IPS-20b (cell line): ENCODE data around the gene OPCML.

Experiments
- H3K27ac ChIP-seq: one replicate; pipeline ENCODE4 v1.5.1; 2013; ENCODE audit warnings: low read length
- H3K27me3 ChIP-seq: 2 replicates; pipeline ENCODE4 v1.6.1; 2013; ENCODE audit warnings: mild to moderate bottlenecking, low read length, inconsistent platforms; ENCODE audit not compliant: insufficient read depth
- H3K36me3 ChIP-seq: 2 replicates; pipeline ENCODE4 v1.6.1; 2013; ENCODE audit warnings: low read depth, mild to moderate bottlenecking, inconsistent platforms, low read length, moderate library complexity; ENCODE audit not compliant: insufficient read depth
- H3K4me1 ChIP-seq: 2 replicates; pipeline ENCODE4 v1.6.1; 2013; ENCODE audit warnings: mild to moderate bottlenecking, control low read depth, inconsistent platforms, low read length, moderate library complexity; ENCODE audit not compliant: insufficient read depth
- H3K4me3 ChIP-seq: 2 replicates; pipeline ENCODE4 v1.5.1; 2013; ENCODE audit warnings: mild to moderate bottlenecking, low read length, inconsistent platforms
- H3K9ac ChIP-seq: 2 replicates; pipeline ENCODE4 v1.6.1; 2013; ENCODE audit warnings: low read depth, mild to moderate bottlenecking, inconsistent platforms, low read length, moderate library complexity
- H3K9me3 ChIP-seq: 2 replicates; pipeline ENCODE4 v1.6.1; 2013; ENCODE audit warnings: mild to moderate bottlenecking, low read depth, low read length, inconsistent platforms; ENCODE audit not compliant: insufficient read depth

Gene OPCML

DNA sequence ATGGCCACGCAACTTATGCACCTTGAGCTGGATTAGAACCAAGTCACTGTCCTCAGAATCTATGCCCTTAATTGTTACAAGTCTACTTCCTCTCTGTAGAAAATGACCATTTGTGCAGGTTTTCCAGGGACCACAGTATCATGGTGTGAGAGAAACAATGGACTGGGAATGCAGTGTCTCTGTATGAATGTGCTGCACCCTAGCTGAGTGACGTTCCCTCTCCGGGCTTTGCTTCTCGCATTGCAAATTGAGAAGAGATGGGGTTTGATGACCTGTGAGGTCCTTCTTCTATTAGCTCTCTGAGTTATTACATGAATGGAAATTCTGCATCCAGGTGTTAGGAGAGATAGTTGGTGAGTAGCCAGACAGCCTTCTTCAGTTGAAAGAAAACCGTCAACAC, 1109.6 kb downstream of the OPCML start:
- Histone ChIP-seq H3K36me3 (no peaks in the 10 kb centered on the region), H3K27me3 (no peaks in the 10 kb centered on the region), H3K9me3 (no peaks in the 10 kb centered on the region), H3K4me1 (no peaks in the 10 kb centered on the region), H3K27ac (no peak overlapping the region), H3K9ac (no peak overlapping the region), H3K4me3 (no peak overlapping the region)

DNA sequence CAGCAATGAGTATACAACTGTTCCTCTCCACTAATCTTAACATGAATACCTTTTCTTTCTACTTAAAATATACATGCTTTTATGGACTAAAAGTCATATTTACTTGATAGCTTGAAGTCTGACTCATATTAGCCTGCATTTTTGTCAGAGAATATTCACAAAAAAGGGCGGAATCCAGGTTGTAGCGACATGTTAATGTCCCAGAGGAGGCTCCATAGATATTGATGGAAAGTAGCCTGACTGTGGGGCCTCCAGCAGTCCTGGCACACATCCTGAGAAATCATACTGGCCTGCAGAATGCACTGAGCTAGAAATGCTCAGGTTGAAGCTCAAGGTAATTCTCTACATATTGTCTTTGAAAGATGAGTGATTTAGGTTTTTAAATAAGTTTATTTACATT, 1110.7 kb downstream of the OPCML start:
- no peaks in the 10 kb centered on the region for H3K36me3 ChIP-seq
- no peaks in the 10 kb centered on the region for H3K4me1 ChIP-seq
- H3K27me3 ChIP-seq: no peaks in the 10 kb centered on the region
- no peak overlapping the region for H3K4me3 ChIP-seq
- no peaks in the 10 kb centered on the region for H3K9me3 ChIP-seq
- no peak overlapping the region for H3K27ac ChIP-seq
- H3K9ac ChIP-seq: no peak overlapping the region

DNA sequence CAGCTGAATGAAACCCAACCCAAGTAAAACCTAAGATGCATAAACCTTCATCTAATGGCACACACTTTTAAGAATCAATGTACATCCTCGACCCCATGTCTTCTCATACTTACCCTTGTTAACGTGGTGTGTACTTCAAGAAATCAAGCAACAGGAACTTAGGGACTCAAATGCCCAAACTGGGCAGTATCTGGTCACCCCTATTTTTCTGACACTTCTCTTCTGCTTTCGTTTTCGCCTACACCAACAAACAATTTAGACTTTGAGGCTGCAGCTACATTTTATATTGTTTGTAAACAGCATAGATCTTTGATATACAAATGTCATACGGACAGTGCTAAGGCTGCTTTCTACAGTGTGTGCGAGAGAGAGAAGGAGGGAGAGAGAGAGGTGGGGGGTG, 1117.8 kb downstream of the OPCML start:
- Histone ChIP-seq H3K4me1 (no peaks in the 10 kb centered on the region), H3K27me3 (no peaks in the 10 kb centered on the region), H3K27ac (no peak overlapping the region), H3K36me3 (no peaks in the 10 kb centered on the region), H3K9me3 (no peaks in the 10 kb centered on the region), H3K4me3 (no peak overlapping the region), H3K9ac (no peak overlapping the region)

DNA sequence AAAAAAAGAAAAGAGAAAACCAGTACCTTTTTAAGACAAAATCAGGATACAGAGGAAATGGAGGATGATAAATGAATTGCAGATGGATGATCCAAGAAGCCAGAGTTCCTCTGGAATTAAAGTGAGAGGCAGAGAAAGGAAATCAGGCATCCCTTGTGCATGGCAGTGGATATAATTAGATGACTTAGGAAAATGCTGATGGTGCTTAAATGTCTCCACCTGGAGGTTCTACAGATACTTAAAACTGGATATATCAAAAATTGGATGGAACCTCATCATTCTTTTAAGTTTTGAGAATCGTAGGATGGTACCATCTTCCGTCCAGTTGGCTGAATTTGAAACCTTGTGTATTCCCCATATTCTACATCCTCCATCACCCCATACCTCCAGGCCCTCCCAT, 1121.9 kb downstream of the OPCML start:
- H3K4me1 ChIP-seq: peaks cover 1% of the 10 kb centered on the region; the same call in 1 of the 2 replicates
- no peaks in the 10 kb centered on the region for H3K27me3 ChIP-seq
- H3K36me3 ChIP-seq: no peaks in the 10 kb centered on the region
- H3K9me3 ChIP-seq: no peaks in the 10 kb centered on the region
- no peak overlapping the region for H3K27ac ChIP-seq
- H3K9ac ChIP-seq: no peak overlapping the region
- H3K4me3 ChIP-seq: no peak overlapping the region

GRCh38 chr11:132409573-132410355, 1122.5 kb downstream of the OPCML start:
- Histone ChIP-seq H3K36me3 (no peaks in the 10 kb centered on the region), H3K27me3 (no peaks in the 10 kb centered on the region), H3K4me1 (peaks cover 4% of the 10 kb centered on the region; the same call in 1 of the 2 replicates)

GRCh38 chr11:132408877-132409276, 1123.4 kb downstream of the OPCML start:
- H3K9me3 ChIP-seq: no peaks in the 10 kb centered on the region
- H3K27me3 ChIP-seq: no peaks in the 10 kb centered on the region
- H3K9ac ChIP-seq: no peak overlapping the region
- H3K27ac ChIP-seq: no peak overlapping the region
- H3K4me3 ChIP-seq: no peak overlapping the region
- H3K4me1 ChIP-seq: peaks cover 4% of the 10 kb centered on the region; the same call in 1 of the 2 replicates
- H3K36me3 ChIP-seq: no peaks in the 10 kb centered on the region

More at GRCh38 chr11:132409573-132410355, 1122.5 kb downstream of the OPCML start:
- H3K27ac ChIP-seq: no peak overlapping the region
- no peak overlapping the region for H3K4me3 ChIP-seq
- H3K9me3 ChIP-seq: no peaks in the 10 kb centered on the region
- no peak overlapping the region for H3K9ac ChIP-seq

DNA sequence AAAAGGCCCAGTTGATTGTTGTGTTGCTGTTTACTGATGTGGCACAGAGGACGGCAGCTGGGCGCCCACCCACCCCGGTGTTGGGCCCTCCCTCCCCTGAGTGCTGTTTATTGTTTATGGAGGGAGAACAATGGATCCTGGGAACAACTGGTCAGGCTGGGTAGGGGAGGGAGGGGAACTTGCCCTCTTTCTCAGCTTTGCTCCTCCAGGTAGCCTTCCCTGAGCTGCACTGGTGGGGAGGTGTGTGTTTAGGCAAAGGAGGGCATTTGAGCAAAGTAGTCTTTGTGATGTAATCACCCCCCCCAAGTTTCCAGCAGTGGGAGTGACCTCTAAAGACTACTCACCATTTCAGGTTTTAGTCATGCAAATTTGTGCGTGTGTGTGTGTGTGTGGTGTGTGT, 1126.6 kb downstream of the OPCML start:
- Histone ChIP-seq H3K4me1 (peaks cover 12% of the 10 kb centered on the region; the same call in 1 of the 2 replicates), H3K27ac (no peak overlapping the region), H3K36me3 (no peaks in the 10 kb centered on the region), H3K9ac (no peak overlapping the region), H3K4me3 (peak overlapping the region; percentile 26; the same call in 1 of the 2 replicates), H3K9me3 (no peaks in the 10 kb centered on the region), H3K27me3 (no peaks in the 10 kb centered on the region)

DNA sequence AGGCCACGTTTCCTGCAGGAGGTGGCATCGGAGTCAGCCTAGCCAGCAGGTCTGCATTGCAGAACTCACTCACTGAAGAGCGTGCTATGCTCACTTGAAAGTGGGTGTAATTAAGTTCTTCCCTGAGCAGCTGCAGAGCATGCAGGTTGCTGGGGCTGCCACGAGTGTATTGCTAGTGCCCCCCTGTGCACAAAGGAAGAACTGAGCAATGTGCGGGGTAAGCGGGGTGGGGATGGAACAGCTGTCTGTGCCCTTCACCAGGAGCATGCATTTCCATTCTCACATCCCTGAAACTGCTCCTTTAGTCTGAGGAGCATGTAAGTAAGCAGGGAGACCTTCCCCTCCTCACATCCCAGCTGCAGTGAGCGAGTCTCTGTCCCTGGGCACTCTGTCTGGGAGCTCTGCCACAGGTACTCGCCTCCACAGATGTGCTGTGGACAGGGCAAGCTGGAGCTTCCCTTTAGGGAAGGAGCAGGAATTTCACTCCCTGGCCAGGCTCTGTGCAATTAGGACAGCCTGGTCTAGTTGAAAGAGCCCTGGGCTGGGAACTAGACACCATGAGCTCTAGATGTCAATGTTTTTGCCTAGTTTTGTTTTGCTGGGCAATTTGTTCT, 1130.1 kb downstream of the OPCML start:
- Histone ChIP-seq H3K36me3 (no peaks in the 10 kb centered on the region), H3K9me3 (no peaks in the 10 kb centered on the region), H3K27me3 (no peaks in the 10 kb centered on the region), H3K4me1 (peaks cover 12% of the 10 kb centered on the region; the same call in 1 of the 2 replicates), H3K9ac (no peak overlapping the region), H3K27ac (no peak overlapping the region), H3K4me3 (no peak overlapping the region)

DNA sequence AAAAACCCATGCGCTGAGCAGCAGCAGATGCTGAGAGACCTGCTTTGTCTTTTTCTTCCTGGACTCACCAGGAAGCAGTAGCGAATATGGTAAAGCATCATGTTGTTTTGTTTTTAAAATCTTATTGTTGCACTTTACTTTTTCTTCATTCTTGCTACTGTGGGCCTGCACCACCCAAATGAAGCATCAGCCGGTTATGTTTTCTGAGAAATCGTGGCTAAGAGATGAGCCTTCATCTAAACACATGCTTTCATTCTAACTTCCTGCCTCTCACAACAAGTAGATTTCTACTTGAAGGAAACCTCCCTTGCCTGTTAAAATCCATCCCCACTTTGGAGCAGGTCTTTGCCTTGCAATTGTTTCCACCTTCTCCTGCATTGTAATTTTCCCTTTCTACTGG, 1136.0 kb downstream of the OPCML start:
- Histone ChIP-seq H3K27ac (no peak overlapping the region), H3K4me1 (peaks cover 3% of the 10 kb centered on the region; the same call in 1 of the 2 replicates), H3K9ac (no peak overlapping the region), H3K4me3 (no peak overlapping the region), H3K36me3 (no peaks in the 10 kb centered on the region), H3K9me3 (no peaks in the 10 kb centered on the region), H3K27me3 (no peaks in the 10 kb centered on the region)

GRCh38 chr11:132395434-132395833, 1136.9 kb downstream of the OPCML start:
- Histone ChIP-seq H3K27me3 (no peaks in the 10 kb centered on the region), H3K27ac (no peak overlapping the region), H3K9me3 (no peaks in the 10 kb centered on the region), H3K36me3 (no peaks in the 10 kb centered on the region), H3K4me3 (no peak overlapping the region), H3K4me1 (no peaks in the 10 kb centered on the region; the same call in 1 of the 2 replicates), H3K9ac (no peak overlapping the region)

DNA sequence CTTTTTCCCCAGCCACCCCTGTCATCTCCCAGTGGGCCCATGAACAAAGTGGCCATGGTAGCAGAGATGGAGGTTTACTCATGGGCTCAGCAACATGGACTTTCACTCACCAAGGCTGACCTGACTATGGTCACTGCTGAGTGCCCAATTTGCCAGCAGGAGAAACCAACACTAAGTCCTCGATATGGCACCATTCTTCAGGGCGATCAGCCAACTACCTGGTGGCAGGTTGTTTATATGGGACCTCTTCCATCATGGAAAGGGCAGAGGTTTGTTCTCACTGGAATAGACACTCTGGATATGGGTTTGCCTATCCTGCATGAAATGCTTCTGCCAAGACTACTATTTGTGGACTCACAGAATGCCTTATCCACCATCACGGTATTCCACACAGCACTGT, 1152.8 kb downstream of the OPCML start:
- Histone ChIP-seq H3K27ac (no peak overlapping the region), H3K9me3 (peaks cover 12% of the 10 kb centered on the region; the same call in 1 of the 2 replicates), H3K9ac (no peak overlapping the region), H3K4me1 (no peaks in the 10 kb centered on the region), H3K4me3 (no peak overlapping the region), H3K27me3 (no peaks in the 10 kb centered on the region), H3K36me3 (no peaks in the 10 kb centered on the region)
